Activated CD4-positive, CD25-positive, alpha-beta regulatory T cell (primary cell): ENCODE measurements around the gene OR2T10.
"Not testable (repeated sequence)": the region's sequence is repeated elsewhere in the genome, so short reads cannot be mapped to it uniquely, and the experiment has no call there.

Experiments used
- DNase-seq, 4 experiments: peaks; one replicate each; lab custom pipeline; 2025; lab: John Stamatoyannopoulos, UW

The OR2T10 gene

GRCh38 chr1:248596615-248597014, 885 bp downstream of the OR2T10 start:
- DNase-seq = no peak

- no peak for DNase-seq
Observed at GRCh38 chr1:248593226-248593625, 4.3 kb downstream of the OR2T10 start.

GRCh38 chr1:248592655-248593054, 4.8 kb downstream of the OR2T10 start:
- no peak for DNase-seq

- no peak for DNase-seq
Observed at GRCh38 chr1:248590055-248590454, 7.4 kb downstream of the OR2T10 start.

- DNase-seq = no peak
Observed at GRCh38 chr1:248589334-248589733, 8.2 kb downstream of the OR2T10 start.

GRCh38 chr1:248585266-248585665, 12.2 kb downstream of the OR2T10 start:
- DNase-seq = no peak

- no peak for DNase-seq
Observed at GRCh38 chr1:248576260-248576980, 21.1 kb downstream of the OR2T10 start.

GRCh38 chr1:248574657-248575056, 22.8 kb downstream of the OR2T10 start, which contains the start of gene OR2T34:
Gene OR2T34 (minus strand): TSS chr1:248574757. CDS start chr1:248574757, 0 bp downstream.
- DNase-seq = not testable (repeated sequence)

GRCh38 chr1:248573856-248574255, 23.6 kb downstream of the OR2T10 start:
- not testable (repeated sequence) for DNase-seq

GRCh38 chr1:248572049-248572448, 25.5 kb downstream of the OR2T10 start:
- not testable (repeated sequence) for DNase-seq

- not testable (repeated sequence) for DNase-seq
Observed at GRCh38 chr1:248570811-248571210, 26.7 kb downstream of the OR2T10 start.

- not testable (repeated sequence) for DNase-seq
Observed at GRCh38 chr1:248569049-248569448, 28.5 kb downstream of the OR2T10 start.

- not testable (repeated sequence) for DNase-seq
Observed at GRCh38 chr1:248565530-248566373, 31.7 kb downstream of the OR2T10 start.

GRCh38 chr1:248562672-248563071, 34.8 kb downstream of the OR2T10 start, which contains the start of gene OR2T29:
Gene OR2T29 (minus strand): TSS chr1:248562772. CDS start chr1:248559491, 3,281 bp downstream.
- not testable (repeated sequence) for DNase-seq

- DNase-seq = not testable (repeated sequence)
Observed at GRCh38 chr1:248551027-248551426, 46.5 kb downstream of the OR2T10 start.

- DNase-seq = not testable (repeated sequence)
Observed at GRCh38 chr1:248547383-248547782, 50.1 kb downstream of the OR2T10 start.
